ENCODE data around the gene ARL13B. TPM values are rescaled to one million over a fixed set of nuclear protein-coding genes. Genes with fewer than 3 reads are reported as not detected.

ARL13B gene
- total and polyA plus RNA-seq, 10 of the 15 experiments (the other 5 are each of a cell fraction or from before 2014, with no cell fraction given): 3.0 to 10.4 (median 7.9) TPM

GRCh38 chr3:94064243-94064860 is 84.4 kb downstream of the ARL13B start:
- H3K4me3 ChIP-seq: peak overlapping the region; percentile 84
- BruUV-seq (replicated peaks): no TSS peak
- SMC1A ChIA-PET (ENCODE audit: uncharacterized antibody, unreplicated experiment): interaction anchor here (1.1 to 2.0 kb wide), 4 partner anchors 14 to 60 kb away, joined by 4 to 11 read pairs (median 4); no protein-coding TSS in a partner anchor

More at GRCh38 chr3:94064243-94064860, 84.4 kb downstream of the ARL13B start:
- POLR2A ChIA-PET: interaction anchor here (1.5 kb wide), 1 partner anchor 10 kb away, joined by 4 read pairs; no protein-coding TSS in a partner anchor
- no peak overlapping the region for H3K27ac ChIP-seq (ENCODE audit: control insufficient read depth, insufficient read depth)
- in situ Hi-C loops (cut with MboI) (no loop called here), intact Hi-C loops (cut with micrococcal nuclease; ENCODE audit: unreplicated experiment) (no loop called here)
- H3K4me2 ChIP-seq (ENCODE audit: control insufficient read depth, insufficient read depth): peak overlapping the region; percentile 86
- peaks cover 7% of the 10 kb centered on the region for H3K4me1 ChIP-seq (ENCODE audit: control insufficient read depth, insufficient read depth, low read length)
- ATAC-seq (no peak), DNase-seq (ENCODE audit: low read depth, low spot score) (no peak), FAIRE-seq (no peak)
- peak overlapping the region; percentile 99 for H3K9ac ChIP-seq (ENCODE audit: control insufficient read depth, insufficient read depth, low read length)
- peaks cover 14% of the 10 kb centered on the region; the same call in 2 of the 3 replicates for H3K9me3 ChIP-seq (replicated peaks; ENCODE audit: control insufficient read depth, insufficient read depth, low read length)
- H3K36me3 ChIP-seq (ENCODE audit: control insufficient read depth in 2 of 2, insufficient read depth in 2 of 2, low read length in 1 of 2): peaks cover 0 to 24% of the 10 kb centered on the region in 2 experiments; a peak in 2 of 4 replicates
- 72% methylated on average over 6 of the region's 6 CpGs for WGBS (ENCODE audit: insufficient coverage, insufficient replicate concordance, low lambda C conversion rate, missing lambda C conversion rate)
- peaks cover 56% of the 10 kb centered on the region for H3K79me2 ChIP-seq (ENCODE audit: control insufficient read depth, insufficient read depth, low read length)
- RAD21 ChIA-PET (ENCODE audit: unreplicated experiment): interaction anchor here (1.0 to 2.3 kb wide), 3 partner anchors 10 to 61 kb away, joined by 4 to 12 read pairs (median 11); no protein-coding TSS in a partner anchor
- H2AFZ ChIP-seq (ENCODE audit: control insufficient read depth, low read depth, low read length): no peak overlapping the region
- H4K20me1 ChIP-seq (ENCODE audit: control insufficient read depth, insufficient read depth): no peaks in the 10 kb centered on the region
- CTCF ChIA-PET: interaction anchor here (0.5 to 11.1 kb wide), 6 partner anchors 14 to 94 kb away, joined by 3 to 164 read pairs (median 6); no protein-coding TSS in a partner anchor
- no peaks in the 10 kb centered on the region for H3K27me3 ChIP-seq (replicated peaks in 1 of 2; ENCODE audit: control insufficient read depth in 2 of 2, insufficient read depth in 2 of 2, low read length in 1 of 2)
- TF ChIP-seq SPI1 (IDR thresholded peaks at IDR 0.05; ENCODE audit: borderline replicate concordance, insufficient read depth, low read depth, low read length): no peak
- TF ChIP-seq, protein P1, sequence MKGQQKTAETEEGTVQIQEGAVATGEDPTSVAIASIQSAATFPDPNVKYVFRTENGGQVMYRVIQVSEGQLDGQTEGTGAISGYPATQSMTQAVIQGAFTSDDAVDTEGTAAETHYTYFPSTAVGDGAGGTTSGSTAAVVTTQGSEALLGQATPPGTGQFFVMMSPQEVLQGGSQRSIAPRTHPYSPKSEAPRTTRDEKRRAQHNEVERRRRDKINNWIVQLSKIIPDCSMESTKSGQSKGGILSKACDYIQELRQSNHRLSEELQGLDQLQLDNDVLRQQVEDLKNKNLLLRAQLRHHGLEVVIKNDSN (IDR thresholded peaks at IDR 0.05; ENCODE audit: borderline replicate concordance, extremely low read length, insufficient read depth, low read depth, low read length): no peak
- no peak for TF ChIP-seq ZNF274 (IDR thresholded peaks at IDR 0.05; ENCODE audit: insufficient read depth, insufficient read length)
- no peak for TF ChIP-seq E2F8 (IDR thresholded peaks at IDR 0.05; ENCODE audit: low read depth, partially characterized antibody)
- no peak for TF ChIP-seq CHD4 (IDR thresholded peaks at IDR 0.05)
- TF ChIP-seq YBX1 (IDR thresholded peaks at IDR 0.05): no peak
- TF ChIP-seq RCOR1 (conservative IDR thresholded peaks at IDR 0.05; ENCODE audit: low read depth, low read length): no peak
- TF ChIP-seq BCLAF1 (IDR thresholded peaks at IDR 0.05): no peak
- TF ChIP-seq CREM (IDR thresholded peaks at IDR 0.05; ENCODE audit: low read depth): no peak
- TF ChIP-seq E4F1 (IDR thresholded peaks at IDR 0.05; ENCODE audit: borderline replicate concordance, partially characterized antibody): no peak
- TF ChIP-seq RELA (IDR thresholded peaks at IDR 0.05; ENCODE audit: borderline replicate concordance, partially characterized antibody): no peak
- TF ChIP-seq MTA3 (IDR thresholded peaks at IDR 0.05; ENCODE audit: borderline replicate concordance, low read length): no peak
- no peak for TF ChIP-seq STAT1 (conservative IDR thresholded peaks at IDR 0.05)
- no peak for TF ChIP-seq SMC3 (IDR thresholded peaks at IDR 0.05; ENCODE audit: borderline replicate concordance, low read length)
